PFSK-1 (cell line): ENCODE data around the gene CRYAA. TPM values are rescaled to one million over a fixed set of nuclear protein-coding genes. Genes with fewer than 3 reads are reported as not detected.
"Not testable (repeated sequence)": the region's sequence is repeated elsewhere in the genome, so short reads cannot be mapped to it uniquely, and the experiment has no call there.

ENCODE experiments used
- FOXP2 ChIP-seq: optimal IDR thresholded peaks from 2 replicates; pipeline ENCODE3; 2011; ENCODE audit warnings: borderline replicate concordance, control low read depth, inconsistent platforms; ENCODE audit not compliant: insufficient read depth; ENCODE audit errors: extremely low read length, extremely low read depth
- POLR2AphosphoS5 ChIP-seq: IDR thresholded peaks from 2 replicates; pipeline ENCODE4 v1.6.1; 2012; ENCODE audit warnings: low read depth, mild to moderate bottlenecking, control low read depth, low read length, moderate library complexity
- REST ChIP-seq, 2 experiments: IDR thresholded peaks; 2 replicates each; pipeline versions ENCODE4 v1.6.1 to v1.8.0; 2011 to 2012; ENCODE audit warnings: low read depth in 2 of 2, low read length in 2 of 2, control low read depth in 1 of 2, inconsistent platforms in 1 of 2, mild to moderate bottlenecking in 1 of 2, moderate library complexity in 1 of 2; ENCODE audit not compliant: insufficient read depth in 1 of 2
- SIN3A ChIP-seq: IDR thresholded peaks from 2 replicates; pipeline ENCODE4 v1.6.1; 2012; ENCODE audit warnings: mild to moderate bottlenecking, low read length, moderate library complexity, borderline replicate concordance; ENCODE audit not compliant: insufficient read depth
- TAF1 ChIP-seq: IDR thresholded peaks from 2 replicates; pipeline ENCODE4 v1.6.1; 2012; ENCODE audit warnings: low read length, control low read depth, borderline replicate concordance; ENCODE audit not compliant: insufficient read depth
- polyA plus RNA-seq: library from polyadenylated mRNA; unstranded; fragments of >200 nt; gene quantifications from one replicate; pipeline ENCODE4 v1.2.1, GENCODE V29; 2012; ENCODE audit warnings: low read depth, missing spikeins; ENCODE audit not compliant: insufficient read length

CRYAA gene
- polyA plus RNA-seq: not detected

GRCh38 chr21:43168708-43169107 lies at the start of gene CRYAA:
Gene CRYAA (plus strand): TSS chr21:43169008. CDS start chr21:43169100, 92 bp downstream.
- TF ChIP-seq TAF1; POLR2AphosphoS5; REST (IDR thresholded peaks at IDR 0.05; ENCODE audit: insufficient read depth in 1 of 2, low read depth in 2 of 2, low read length in 2 of 2): not testable (repeated sequence)

GRCh38 chr21:43187715-43188114 lies 18.9 kb downstream of the CRYAA start:
- TF ChIP-seq REST (IDR thresholded peaks at IDR 0.05; ENCODE audit: insufficient read depth in 1 of 2, low read depth in 2 of 2, low read length in 2 of 2) (no peak), FOXP2 (no peak), POLR2AphosphoS5 (no peak), SIN3A (no peak), TAF1 (no peak)

- TF ChIP-seq TAF1 (no peak), SIN3A (no peak), POLR2AphosphoS5 (no peak), REST (IDR thresholded peaks at IDR 0.05; ENCODE audit: insufficient read depth in 1 of 2, low read depth in 2 of 2, low read length in 2 of 2) (no peak), FOXP2 (no peak)
Observed at GRCh38 chr21:43188181-43188580, 19.4 kb downstream of the CRYAA start.

- TF ChIP-seq POLR2AphosphoS5 (no peak), TAF1 (no peak), REST (IDR thresholded peaks at IDR 0.05; ENCODE audit: insufficient read depth in 1 of 2, low read depth in 2 of 2, low read length in 2 of 2) (no peak), SIN3A (no peak), FOXP2 (no peak)
Observed at GRCh38 chr21:43188592-43189210, 19.9 kb downstream of the CRYAA start.

- TF ChIP-seq SIN3A: no peak
- no peak for TF ChIP-seq FOXP2
- no peak for TF ChIP-seq POLR2AphosphoS5
- TF ChIP-seq REST (IDR thresholded peaks at IDR 0.05; ENCODE audit: insufficient read depth in 1 of 2, low read depth in 2 of 2, low read length in 2 of 2): no peak
- TF ChIP-seq TAF1: no peak
Observed at GRCh38 chr21:43189936-43190335, 21.1 kb downstream of the CRYAA start.
